Motor neuron (in vitro differentiated cells): ENCODE measurements around the gene WASHC2C. TPM values are rescaled to one million over a fixed set of nuclear protein-coding genes. Genes with fewer than 3 reads are reported as not detected.
"Not testable (repeated sequence)": the region's sequence is repeated elsewhere in the genome, so short reads cannot be mapped to it uniquely, and the experiment has no call there.

ENCODE experiments used
- ATAC-seq, 8 experiments: fragments of 200-7000 bp; cut with Tn5 transposase; replicated peaks in 6 of 8; 2 replicates each; pipeline ENCODE4 v1.8.0; 2021; ENCODE audit warnings: mild to moderate bottlenecking in 8 of 8, moderate library complexity in 8 of 8
- H3K27ac ChIP-seq, 2 donors: fragments of 250-450 bp; sonication (Bioruptor Pico); 2 replicates each; pipeline ENCODE4 v1.9.0; 2021; ENCODE audit warnings: antibody characterized with exemption in 2 of 2, mild to moderate bottlenecking in 2 of 2, moderate library complexity in 1 of 2
- H3K4me1 ChIP-seq, 2 donors: fragments of 250-450 bp; sonication (Bioruptor Pico); replicated peaks in 1 of 2; 2 replicates each; pipeline ENCODE4 v1.6.1; 2021; ENCODE audit warnings: antibody characterized with exemption in 2 of 2, mild to moderate bottlenecking in 2 of 2, moderate library complexity in 1 of 2
- H3K4me3 ChIP-seq, 5 donors: fragments of 250-450 bp; sonication (Bioruptor Pico); 2 replicates each; pipeline ENCODE4 v1.9.0; 2021; ENCODE audit warnings: antibody characterized with exemption in 5 of 5, mild to moderate bottlenecking in 5 of 5, moderate library complexity in 4 of 5
- WGBS, 10 experiments: fragments of 450-650 bp; shearing (Covaris generic); methylation state at CpG; one replicate each; pipeline ENCODE4 v1.0.0; 2022; 5-methylcytosine and 5-hydroxymethylcytosine counted together
- in situ Hi-C, 9 experiments: fragments of 400-800 bp; cut with MboI; loops; one replicate each; pipeline ENCODE4 v1.15.0; 2021; ENCODE audit warnings: low sequenced_read_pairs in 9 of 9, low pct_unique_long_range_greater_than_20kb in 2 of 9; ENCODE audit not compliant: unreplicated experiment in 9 of 9
- total RNA-seq, 8 experiments: library from RNA; unstranded; fragments of 300-600 nt; gene quantifications; 2 replicates each; pipeline versions ENCODE4 v1.2.3 to v1.2.4, GENCODE V29; 2022

The WASHC2C gene
- total RNA-seq, 8 experiments from 2014 or later: 9.4 to 40.3 (median 27.5) TPM

GRCh38 chr10:45787212-45787741 is 60.2 kb downstream of the WASHC2C start:
- peak in 1 of 8 experiments; percentile 15 for ATAC-seq

GRCh38 chr10:45789991-45790390 is 62.9 kb downstream of the WASHC2C start:
- 85% methylated on average over 4 of the region's 8 CpGs; no CpG with 5 or more reads in 9 of the 10 experiments for WGBS, 10 experiments
- H3K4me1 ChIP-seq, H3K4me3 ChIP-seq, ATAC-seq, in situ Hi-C loops, H3K27ac ChIP-seq: not testable (repeated sequence)

More at GRCh38 chr10:45787212-45787741, 60.2 kb downstream of the WASHC2C start:
- H3K27ac ChIP-seq, in situ Hi-C loops, H3K4me3 ChIP-seq, H3K4me1 ChIP-seq: not testable (repeated sequence)
- no CpG with 5 or more reads among the region's 5 CpGs for WGBS, 10 experiments

- H3K4me3 ChIP-seq, in situ Hi-C loops, H3K4me1 ChIP-seq, H3K27ac ChIP-seq: not testable (repeated sequence)
- peak in 3 of 8 experiments; percentile 85 to 99 (median 99) for ATAC-seq
- WGBS, 10 experiments: no CpG with 5 or more reads among the region's 6 CpGs
Observed at GRCh38 chr10:45790694-45791426, 63.8 kb downstream of the WASHC2C start.

GRCh38 chr10:45794761-45795160 is 67.7 kb downstream of the WASHC2C start:
- H3K4me1 ChIP-seq, H3K27ac ChIP-seq, H3K4me3 ChIP-seq, ATAC-seq, in situ Hi-C loops: not testable (repeated sequence)
- 49 to 100% (median 67%) methylated on average over 1 to 2 of the region's 2 CpGs; no CpG with 5 or more reads in 5 of the 10 experiments for WGBS, 10 experiments

- in situ Hi-C loops, H3K4me1 ChIP-seq, H3K4me3 ChIP-seq, H3K27ac ChIP-seq: not testable (repeated sequence)
- peak in 2 of 8 experiments; percentile 27 to 89 for ATAC-seq
- WGBS, 10 experiments: 40 to 78% (median 56%) methylated on average over 1 to 3 of the region's 13 CpGs; no CpG with 5 or more reads in 6 of the 10 experiments
Observed at GRCh38 chr10:45803060-45804010, 76.3 kb downstream of the WASHC2C start.

GRCh38 chr10:45804996-45805395 is 77.9 kb downstream of the WASHC2C start:
- in situ Hi-C loops: not testable (repeated sequence)
- no CpG with 5 or more reads among the region's 2 CpGs for WGBS, 10 experiments

GRCh38 chr10:45809837-45810236 is 82.8 kb downstream of the WASHC2C start:
- 0 to 83% (median 60%) methylated on average over 1 to 4 of the region's 4 CpGs for WGBS, 10 experiments
- in situ Hi-C loops: no loop called here
- ATAC-seq: peak in 6 of 8 experiments; percentile 40 to 72 (median 66)
- Histone ChIP-seq H3K27ac (no peak overlapping the region), H3K4me1 (peaks cover 11 to 17% of the 10 kb centered on the region in 2 donors), H3K4me3 (no peak overlapping the region)

More at GRCh38 chr10:45804996-45805395, 77.9 kb downstream of the WASHC2C start:
- H3K27ac ChIP-seq, H3K4me3 ChIP-seq: not testable (repeated sequence)
- ATAC-seq: peak in 2 of 8 experiments; percentile 25 to 40
- peaks cover 7 to 12% of the 10 kb centered on the region in 2 donors for H3K4me1 ChIP-seq

GRCh38 chr10:45811075-45811474 is 84.0 kb downstream of the WASHC2C start:
- Histone ChIP-seq H3K4me1 (peaks cover 11 to 17% of the 10 kb centered on the region in 2 donors), H3K4me3 (no peak overlapping the region), H3K27ac (no peak overlapping the region)
- ATAC-seq: no peak
- in situ Hi-C loops: no loop called here
- WGBS, 10 experiments: 43 to 100% (median 82%) methylated on average over 1 to 6 of the region's 6 CpGs; no CpG with 5 or more reads in 1 of the 10 experiments

- H3K4me3 ChIP-seq, in situ Hi-C loops, H3K27ac ChIP-seq, ATAC-seq: not testable (repeated sequence)
- no CpG with 5 or more reads among the region's 13 CpGs for WGBS, 10 experiments
- H3K4me1 ChIP-seq: peaks cover 11 to 17% of the 10 kb centered on the region in 2 donors
Observed at GRCh38 chr10:45812959-45813358, 85.9 kb downstream of the WASHC2C start.

GRCh38 chr10:45814146-45814545 is 87.1 kb downstream of the WASHC2C start:
- H3K4me3 ChIP-seq, in situ Hi-C loops, ATAC-seq, H3K27ac ChIP-seq: not testable (repeated sequence)
- 49 to 96% (median 60%) methylated on average over 1 to 4 of the region's 4 CpGs; no CpG with 5 or more reads in 5 of the 10 experiments for WGBS, 10 experiments
- peaks cover 11 to 13% of the 10 kb centered on the region in 2 donors for H3K4me1 ChIP-seq

GRCh38 chr10:45817130-45817859 is 90.2 kb downstream of the WASHC2C start:
- H3K4me3 ChIP-seq: no peak overlapping the region
- no peak overlapping the region for H3K27ac ChIP-seq
- no peaks in the 10 kb centered on the region for H3K4me1 ChIP-seq
- no peak for ATAC-seq
- 40 to 100% (median 71%) methylated on average over 1 to 5 of the region's 7 CpGs; no CpG with 5 or more reads in 2 of the 10 experiments for WGBS, 10 experiments
- in situ Hi-C loops: no loop called here

- no peak for ATAC-seq
- no peak overlapping the region for H3K4me3 ChIP-seq
- 54 to 100% (median 79%) methylated on average over 1 to 3 of the region's 3 CpGs; no CpG with 5 or more reads in 4 of the 10 experiments for WGBS, 10 experiments
- no peaks in the 10 kb centered on the region for H3K4me1 ChIP-seq
- no peak overlapping the region for H3K27ac ChIP-seq
- in situ Hi-C loops: no loop called here
Observed at GRCh38 chr10:45817912-45818311, 90.8 kb downstream of the WASHC2C start.
